ENCODE measurements around the gene RGS6.

- TF ChIP-seq CTCF (IDR thresholded peaks at IDR 0.05) (no peak), POLR2A (IDR thresholded peaks at IDR 0.05) (no peak)
Measured at GRCh38 chr14:72183631-72184030, 251.4 kb downstream of the RGS6 start.
